Lower lobe of right lung (tissue), 2 donors: ENCODE results near the gene CNGA3. TPM values are rescaled to one million over a fixed set of nuclear protein-coding genes. Genes with fewer than 3 reads are reported as not detected.

Experiments used
- ATAC-seq, 2 donors: fragments of 200-7000 bp; cut with Tn5 transposase; one replicate each; pipeline ENCODE4 v1.9.1; 2020 to 2022; ENCODE audit warnings: mild to moderate bottlenecking in 2 of 2, moderate library complexity in 2 of 2
- DNase-seq: peaks from one replicate; pipeline ENCODE4 v3.0.0-alpha.2; 2020
- H3K27ac ChIP-seq: fragments of 200-600 bp; one replicate; pipeline ENCODE4 v1.8.0; 2022
- H3K27me3 ChIP-seq: fragments of 200-600 bp; one replicate; pipeline ENCODE4 v1.8.0; 2022; ENCODE audit warnings: low read depth
- H3K36me3 ChIP-seq: fragments of 200-600 bp; one replicate; pipeline ENCODE4 v1.8.0; 2022; ENCODE audit warnings: mild to moderate bottlenecking
- H3K4me1 ChIP-seq: fragments of 200-600 bp; one replicate; pipeline ENCODE4 v1.8.0; 2022
- H3K4me3 ChIP-seq: fragments of 200-600 bp; one replicate; pipeline ENCODE4 v1.8.0; 2022; ENCODE audit warnings: mild to moderate bottlenecking
- H3K9me3 ChIP-seq: fragments of 200-600 bp; one replicate; pipeline ENCODE4 v1.8.0; 2022
- intact Hi-C: fragments of 100-400 bp; cut with DNase I; formaldehyde crosslinking; loops from one replicate; pipeline ENCODE4 v1.11.0; 2022
- total RNA-seq: library from RNA; stranded (reverse); fragmentation: NEBNext Ultra II Directional; extraction: Animal tissue kit (Norgen Biotek cat#: 25700); gene quantifications from one replicate; pipeline ENCODE4 v1.2.1, GENCODE V29; 2021
- TF ChIP-seq, protein P1 (sequence below): fragments of 200-600 bp; IDR thresholded peaks from one replicate; pipeline ENCODE4 v1.8.0; 2022; ENCODE audit warnings: antibody characterized with exemption, mild to moderate bottlenecking
- donor health status: DM: no; HTN: yes; CAD: no; lungs with severe emphysema.

The CNGA3 gene
- total RNA-seq, 1 donor from 2014 or later: 0.18 TPM

- Histone ChIP-seq H3K36me3 (no peaks in the 10 kb centered on the region), H3K4me1 (no peaks in the 10 kb centered on the region), H3K27me3 (peaks cover 11% of the 10 kb centered on the region), H3K27ac (no peak overlapping the region), H3K9me3 (no peaks in the 10 kb centered on the region), H3K4me3 (no peak overlapping the region)
- ATAC-seq (peak; percentile 45 to 48), DNase-seq (no peak)
- TF ChIP-seq, protein P1, sequence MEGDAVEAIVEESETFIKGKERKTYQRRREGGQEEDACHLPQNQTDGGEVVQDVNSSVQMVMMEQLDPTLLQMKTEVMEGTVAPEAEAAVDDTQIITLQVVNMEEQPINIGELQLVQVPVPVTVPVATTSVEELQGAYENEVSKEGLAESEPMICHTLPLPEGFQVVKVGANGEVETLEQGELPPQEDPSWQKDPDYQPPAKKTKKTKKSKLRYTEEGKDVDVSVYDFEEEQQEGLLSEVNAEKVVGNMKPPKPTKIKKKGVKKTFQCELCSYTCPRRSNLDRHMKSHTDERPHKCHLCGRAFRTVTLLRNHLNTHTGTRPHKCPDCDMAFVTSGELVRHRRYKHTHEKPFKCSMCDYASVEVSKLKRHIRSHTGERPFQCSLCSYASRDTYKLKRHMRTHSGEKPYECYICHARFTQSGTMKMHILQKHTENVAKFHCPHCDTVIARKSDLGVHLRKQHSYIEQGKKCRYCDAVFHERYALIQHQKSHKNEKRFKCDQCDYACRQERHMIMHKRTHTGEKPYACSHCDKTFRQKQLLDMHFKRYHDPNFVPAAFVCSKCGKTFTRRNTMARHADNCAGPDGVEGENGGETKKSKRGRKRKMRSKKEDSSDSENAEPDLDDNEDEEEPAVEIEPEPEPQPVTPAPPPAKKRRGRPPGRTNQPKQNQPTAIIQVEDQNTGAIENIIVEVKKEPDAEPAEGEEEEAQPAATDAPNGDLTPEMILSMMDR: no peak
- intact Hi-C loops: no loop called here
Observed at GRCh38 chr2:98310010-98310409, 36.2 kb upstream of the CNGA3 start.

- Histone ChIP-seq H3K36me3 (no peaks in the 10 kb centered on the region), H3K27me3 (peaks cover 11% of the 10 kb centered on the region), H3K4me3 (no peak overlapping the region), H3K9me3 (no peaks in the 10 kb centered on the region), H3K27ac (no peak overlapping the region), H3K4me1 (no peaks in the 10 kb centered on the region)
- intact Hi-C loops: no loop called here
- no peak for ATAC-seq
- no peak for DNase-seq
- TF ChIP-seq, protein P1: no peak
Observed at GRCh38 chr2:98311090-98311489, 35.2 kb upstream of the CNGA3 start.

- no peak overlapping the region for H3K27ac ChIP-seq
- H3K4me3 ChIP-seq: no peak overlapping the region
- intact Hi-C loops: no loop called here
- DNase-seq (no peak), ATAC-seq (no peak)
- peaks cover 11% of the 10 kb centered on the region for H3K27me3 ChIP-seq
- H3K9me3 ChIP-seq: no peaks in the 10 kb centered on the region
- no peaks in the 10 kb centered on the region for H3K4me1 ChIP-seq
- H3K36me3 ChIP-seq: no peaks in the 10 kb centered on the region
- TF ChIP-seq, protein P1: no peak
Observed at GRCh38 chr2:98311771-98312545, 34.3 kb upstream of the CNGA3 start.

DNA sequence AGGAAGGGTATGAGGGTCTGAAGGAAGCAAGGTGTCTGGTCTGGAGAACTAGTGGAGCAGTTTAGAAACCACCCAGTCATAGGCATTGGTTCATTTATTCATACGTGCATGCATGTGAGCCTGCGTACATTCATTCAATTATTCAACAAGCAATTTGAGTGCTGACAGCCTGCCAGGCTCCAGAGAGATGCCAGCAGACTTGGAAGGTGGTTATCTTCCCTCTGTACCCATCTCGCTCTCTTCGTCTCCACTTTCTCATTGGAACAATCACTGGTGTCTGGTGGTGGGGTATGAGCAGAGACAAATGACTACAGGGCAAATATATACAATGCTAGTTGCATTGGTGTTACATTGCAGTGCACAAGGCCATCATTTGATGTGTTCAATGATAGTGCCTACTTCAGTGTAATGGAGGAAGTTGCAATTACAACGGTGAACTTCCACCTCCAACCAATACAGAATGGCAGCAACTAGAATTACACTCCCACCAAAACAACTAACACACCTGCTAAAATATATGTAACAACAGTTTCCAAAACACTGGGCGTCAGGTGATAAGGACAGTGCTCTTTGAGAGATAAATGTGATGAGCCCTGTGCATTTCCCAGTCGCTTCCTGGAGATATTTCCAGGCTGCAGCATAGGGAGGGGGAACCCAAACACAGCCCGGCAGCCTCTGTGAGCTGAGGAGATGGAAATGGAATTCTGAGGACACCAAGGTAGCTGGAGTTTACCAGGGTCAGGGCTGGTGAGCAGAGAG lies 32.6 kb upstream of the CNGA3 start:
- ATAC-seq: no peak
- Histone ChIP-seq H3K9me3 (no peaks in the 10 kb centered on the region), H3K4me1 (no peaks in the 10 kb centered on the region), H3K27ac (no peak overlapping the region), H3K4me3 (no peak overlapping the region), H3K36me3 (no peaks in the 10 kb centered on the region), H3K27me3 (peaks cover 11% of the 10 kb centered on the region)
- TF ChIP-seq, protein P1: no peak
- DNase-seq: no peak
- intact Hi-C loops: no loop called here

DNA sequence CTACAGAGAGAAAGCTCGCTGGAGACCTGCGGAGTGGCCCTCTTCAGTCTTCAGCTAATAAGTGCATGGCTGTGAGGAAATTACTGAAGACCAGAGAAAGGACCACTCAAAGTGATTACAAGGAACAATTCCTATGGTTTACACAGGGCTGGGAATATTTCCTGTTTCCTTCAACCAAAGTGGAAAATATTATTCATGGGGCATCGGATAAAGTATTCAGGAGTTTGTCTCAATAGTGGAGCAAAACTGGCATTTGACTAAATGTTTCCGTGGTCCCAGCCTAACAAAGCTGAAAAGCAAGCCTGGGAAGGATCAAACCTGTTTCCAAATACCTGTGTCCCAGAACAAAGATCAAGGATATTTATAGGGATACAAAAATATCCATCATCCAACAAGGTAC lies 32.0 kb upstream of the CNGA3 start:
- Histone ChIP-seq H3K27me3 (peaks cover 11% of the 10 kb centered on the region), H3K27ac (no peak overlapping the region), H3K9me3 (no peaks in the 10 kb centered on the region), H3K4me1 (no peaks in the 10 kb centered on the region), H3K4me3 (no peak overlapping the region), H3K36me3 (no peaks in the 10 kb centered on the region)
- DNase-seq (no peak), ATAC-seq (no peak)
- intact Hi-C loops: no loop called here
- TF ChIP-seq, protein P1: no peak
